OCI-LY3 (cell line): ENCODE measurements around the gene DNM3.

Source experiments
- EZH2phosphoT487 ChIP-seq: fragments of 200-600 bp; shearing (Covaris generic); IDR thresholded peaks from 2 replicates; pipeline ENCODE4 v1.6.1; 2018; ENCODE audit warnings: antibody characterized with exemption, mixed run types, low read depth
- TF ChIP-seq, protein P1 (sequence below): fragments of 200-600, 300-600 bp; sonication (generic); IDR thresholded peaks from 2 replicates; pipeline ENCODE4 v1.5.1; 2014; ENCODE audit warnings: antibody characterized with exemption, low read length, low read depth

DNA sequence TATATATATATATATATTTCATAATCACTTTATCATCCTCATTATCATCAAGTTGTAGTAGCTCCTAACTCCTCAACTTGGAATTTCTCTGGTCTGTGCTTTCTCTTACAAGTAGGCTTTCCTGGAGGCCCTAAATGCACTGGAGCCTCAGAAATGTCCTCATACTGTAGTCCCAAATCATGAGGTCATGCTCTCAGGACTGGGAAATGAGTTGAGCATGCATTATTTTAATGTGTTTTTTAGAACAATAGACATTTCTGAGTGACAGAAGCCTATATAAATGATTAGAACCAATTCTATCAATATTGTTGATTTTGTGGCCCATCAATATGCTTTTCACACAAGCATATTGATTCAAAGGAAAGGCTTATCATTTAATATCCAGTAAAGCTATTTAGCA is 536.3 kb downstream of the DNM3 start:
- TF ChIP-seq, protein P1, sequence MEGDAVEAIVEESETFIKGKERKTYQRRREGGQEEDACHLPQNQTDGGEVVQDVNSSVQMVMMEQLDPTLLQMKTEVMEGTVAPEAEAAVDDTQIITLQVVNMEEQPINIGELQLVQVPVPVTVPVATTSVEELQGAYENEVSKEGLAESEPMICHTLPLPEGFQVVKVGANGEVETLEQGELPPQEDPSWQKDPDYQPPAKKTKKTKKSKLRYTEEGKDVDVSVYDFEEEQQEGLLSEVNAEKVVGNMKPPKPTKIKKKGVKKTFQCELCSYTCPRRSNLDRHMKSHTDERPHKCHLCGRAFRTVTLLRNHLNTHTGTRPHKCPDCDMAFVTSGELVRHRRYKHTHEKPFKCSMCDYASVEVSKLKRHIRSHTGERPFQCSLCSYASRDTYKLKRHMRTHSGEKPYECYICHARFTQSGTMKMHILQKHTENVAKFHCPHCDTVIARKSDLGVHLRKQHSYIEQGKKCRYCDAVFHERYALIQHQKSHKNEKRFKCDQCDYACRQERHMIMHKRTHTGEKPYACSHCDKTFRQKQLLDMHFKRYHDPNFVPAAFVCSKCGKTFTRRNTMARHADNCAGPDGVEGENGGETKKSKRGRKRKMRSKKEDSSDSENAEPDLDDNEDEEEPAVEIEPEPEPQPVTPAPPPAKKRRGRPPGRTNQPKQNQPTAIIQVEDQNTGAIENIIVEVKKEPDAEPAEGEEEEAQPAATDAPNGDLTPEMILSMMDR: no peak
- no peak for TF ChIP-seq EZH2phosphoT487
